HG02938 (cell line): ENCODE results near the gene NSUN4.

Source experiments
- ATAC-seq: cut with Tn5 transposase; IDR thresholded peaks from one replicate; pipeline ENCODE4 v1.9.1; 2021; ENCODE audit warnings: mild to moderate bottlenecking, moderate library complexity; ENCODE audit not compliant: unreplicated experiment

Gene NSUN4

DNA sequence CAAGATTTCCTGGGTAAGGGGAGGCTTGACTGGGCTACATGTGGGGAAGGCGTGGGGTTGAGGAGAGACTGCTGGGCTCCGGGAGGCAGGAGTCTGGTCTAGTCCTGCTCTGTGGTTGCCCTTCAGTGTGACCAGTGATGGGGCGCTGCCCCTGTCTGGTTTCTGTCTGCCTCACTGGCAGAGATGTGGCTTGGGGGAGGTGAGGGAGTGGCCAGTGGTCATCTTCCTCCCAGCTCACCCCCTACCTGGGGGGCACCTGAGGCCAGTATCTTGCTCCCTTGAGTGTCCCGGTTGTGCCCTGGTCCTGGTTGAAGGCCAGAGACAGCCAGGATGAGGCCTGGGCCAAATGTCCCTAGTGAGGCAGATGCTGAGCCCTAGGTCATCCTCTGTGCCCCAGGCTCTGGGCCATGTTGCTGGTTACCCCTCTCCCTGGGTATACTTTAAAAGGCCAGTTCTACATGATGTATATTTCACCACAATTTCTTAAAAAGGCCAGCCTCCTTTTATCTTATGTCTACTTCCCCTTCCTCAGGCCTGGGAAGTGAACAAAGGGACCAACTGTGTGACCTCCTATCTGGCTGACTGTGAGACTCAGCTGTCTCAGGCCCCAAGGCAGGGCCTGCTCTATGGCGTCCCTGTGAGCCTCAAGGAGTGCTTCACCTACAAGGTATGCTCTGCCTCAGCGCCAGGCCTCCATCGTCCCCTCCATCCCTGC lies 64.0 kb downstream of the NSUN4 start:
- ATAC-seq = no peak

DNA sequence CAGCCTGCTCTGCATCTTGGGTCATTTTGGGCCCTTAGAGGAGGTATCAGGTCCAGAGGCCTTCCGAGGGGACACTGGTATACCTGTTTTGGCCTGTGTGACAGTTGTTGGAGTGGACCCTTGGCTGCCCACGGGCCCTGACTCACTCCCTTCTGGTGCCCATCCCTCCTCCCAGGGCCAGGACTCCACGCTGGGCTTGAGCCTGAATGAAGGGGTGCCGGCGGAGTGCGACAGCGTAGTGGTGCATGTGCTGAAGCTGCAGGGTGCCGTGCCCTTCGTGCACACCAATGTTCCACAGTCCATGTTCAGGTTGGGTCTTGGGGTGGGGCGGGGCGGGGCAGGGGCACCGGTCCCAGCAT lies 64.6 kb downstream of the NSUN4 start:
- no peak for ATAC-seq

DNA sequence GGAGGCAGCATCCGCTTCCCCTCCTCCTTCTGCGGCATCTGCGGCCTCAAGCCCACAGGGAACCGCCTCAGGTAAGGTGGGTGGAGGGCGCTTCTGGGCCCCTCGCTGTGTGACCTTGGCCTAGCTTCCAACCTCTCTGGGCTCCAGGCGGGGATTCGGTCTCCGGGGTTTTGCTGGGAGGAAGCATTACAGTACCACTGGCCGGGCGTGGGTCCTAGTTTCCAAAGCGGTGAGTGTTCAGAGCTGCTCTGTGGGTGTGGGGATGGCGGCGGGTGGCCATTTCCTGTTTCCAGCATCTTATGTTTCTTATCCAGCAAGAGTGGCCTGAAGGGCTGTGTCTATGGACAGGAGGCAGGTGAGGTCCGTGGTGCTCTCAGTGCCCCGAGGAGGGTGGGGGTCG lies 65.1 kb downstream of the NSUN4 start:
- no peak for ATAC-seq

DNA sequence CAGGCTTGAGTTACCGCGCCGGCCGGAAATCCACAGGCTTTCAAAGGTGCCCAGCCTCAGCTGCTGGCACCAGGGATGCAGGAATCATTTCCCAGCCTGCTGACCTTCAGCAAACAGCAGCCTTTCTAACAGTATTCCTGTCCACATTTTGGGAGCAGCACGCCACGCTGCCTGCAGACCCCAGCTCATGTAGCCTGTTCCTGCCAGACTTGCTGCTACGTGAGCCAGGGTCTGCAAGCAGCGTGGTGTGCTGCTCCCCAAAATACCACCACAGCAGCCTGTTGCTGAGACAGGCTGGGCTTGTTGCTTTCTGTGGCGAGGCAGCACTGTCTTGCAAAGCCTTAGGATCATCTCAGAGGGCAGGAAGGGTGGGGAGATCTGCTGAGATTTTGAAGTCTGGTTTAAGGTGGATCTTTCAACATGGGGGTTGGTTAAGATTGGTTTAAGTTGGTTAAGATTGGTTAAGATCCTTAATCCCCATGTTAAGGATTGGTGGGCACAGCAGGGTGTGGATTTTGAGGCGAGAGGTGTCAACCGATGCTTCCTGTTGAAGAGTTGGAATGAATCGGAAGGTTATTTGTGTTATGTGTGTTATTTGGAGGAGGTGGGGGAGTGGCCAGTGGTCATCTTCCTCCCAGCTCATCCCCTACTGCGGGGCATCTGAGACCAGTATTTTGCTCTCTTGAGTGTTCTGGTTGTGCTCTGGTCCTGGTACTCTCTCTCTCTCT lies 66.4 kb downstream of the NSUN4 start:
- ATAC-seq = no peak

DNA sequence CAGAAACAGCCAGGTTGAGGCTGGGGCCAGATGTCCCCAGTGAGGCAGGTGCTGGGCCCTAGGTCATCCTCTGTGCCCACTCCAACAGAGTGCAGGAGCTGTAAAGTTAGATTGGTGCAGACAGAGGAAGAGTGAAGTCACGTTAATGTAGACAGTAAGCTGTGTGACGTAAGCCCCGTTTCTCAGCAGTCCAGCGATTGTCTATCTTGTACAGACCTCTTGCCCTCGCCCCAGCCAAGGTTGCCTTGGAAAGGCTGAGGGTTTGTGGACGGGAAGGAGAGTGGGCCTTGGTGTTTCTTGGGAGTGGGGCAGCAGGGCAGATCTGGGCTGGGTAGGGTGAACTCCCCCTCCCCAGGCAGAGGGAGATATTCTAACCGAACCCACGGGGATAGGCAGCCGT lies 67.0 kb downstream of the NSUN4 start:
- ATAC-seq = no peak

DNA sequence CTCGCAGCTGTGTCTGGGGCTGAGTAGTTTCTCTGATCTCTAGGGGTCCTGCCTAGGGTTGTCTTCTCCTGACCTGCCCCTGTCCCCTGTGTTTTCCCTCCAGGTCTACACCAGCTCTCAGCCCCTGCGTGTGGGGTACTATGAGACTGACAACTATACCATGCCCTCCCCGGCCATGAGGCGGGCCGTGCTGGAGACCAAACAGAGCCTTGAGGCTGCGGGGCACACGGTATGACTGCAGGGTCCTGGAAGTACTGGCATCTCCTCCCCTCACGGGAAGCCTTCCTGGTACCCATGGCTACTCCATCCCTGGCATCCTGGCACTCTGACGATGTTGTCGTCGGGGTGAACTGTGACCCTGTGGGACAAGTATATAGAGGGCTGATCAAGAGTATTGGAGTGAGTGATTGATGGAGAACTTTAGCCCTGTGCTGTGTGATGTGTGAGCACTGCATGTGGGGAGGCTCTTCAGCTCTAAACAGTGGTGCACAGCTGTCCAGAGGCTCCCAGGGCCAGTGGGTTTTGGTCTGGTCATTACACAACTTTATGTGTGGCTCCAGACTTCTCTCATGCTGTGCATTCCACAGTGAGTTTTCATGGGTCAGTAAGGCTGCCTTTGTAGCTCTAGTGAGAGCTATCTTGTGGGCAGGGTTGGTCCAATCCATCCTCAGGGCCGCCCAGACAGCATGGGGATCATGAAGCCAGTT lies 67.9 kb downstream of the NSUN4 start:
- no peak for ATAC-seq

DNA sequence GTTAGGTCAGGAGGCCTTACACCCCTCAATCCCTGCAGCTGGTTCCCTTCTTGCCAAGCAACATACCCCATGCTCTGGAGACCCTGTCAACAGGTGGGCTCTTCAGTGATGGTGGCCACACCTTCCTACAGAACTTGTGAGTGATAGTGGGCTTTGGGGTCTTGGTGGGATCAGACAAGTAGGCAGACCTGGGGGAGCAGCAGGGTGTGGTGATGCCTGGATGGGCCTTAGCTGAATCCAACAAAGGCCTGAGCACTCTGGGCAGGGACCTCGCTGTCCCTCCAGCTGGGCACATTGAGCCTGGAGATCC lies 68.4 kb downstream of the NSUN4 start:
- no peak for ATAC-seq

DNA sequence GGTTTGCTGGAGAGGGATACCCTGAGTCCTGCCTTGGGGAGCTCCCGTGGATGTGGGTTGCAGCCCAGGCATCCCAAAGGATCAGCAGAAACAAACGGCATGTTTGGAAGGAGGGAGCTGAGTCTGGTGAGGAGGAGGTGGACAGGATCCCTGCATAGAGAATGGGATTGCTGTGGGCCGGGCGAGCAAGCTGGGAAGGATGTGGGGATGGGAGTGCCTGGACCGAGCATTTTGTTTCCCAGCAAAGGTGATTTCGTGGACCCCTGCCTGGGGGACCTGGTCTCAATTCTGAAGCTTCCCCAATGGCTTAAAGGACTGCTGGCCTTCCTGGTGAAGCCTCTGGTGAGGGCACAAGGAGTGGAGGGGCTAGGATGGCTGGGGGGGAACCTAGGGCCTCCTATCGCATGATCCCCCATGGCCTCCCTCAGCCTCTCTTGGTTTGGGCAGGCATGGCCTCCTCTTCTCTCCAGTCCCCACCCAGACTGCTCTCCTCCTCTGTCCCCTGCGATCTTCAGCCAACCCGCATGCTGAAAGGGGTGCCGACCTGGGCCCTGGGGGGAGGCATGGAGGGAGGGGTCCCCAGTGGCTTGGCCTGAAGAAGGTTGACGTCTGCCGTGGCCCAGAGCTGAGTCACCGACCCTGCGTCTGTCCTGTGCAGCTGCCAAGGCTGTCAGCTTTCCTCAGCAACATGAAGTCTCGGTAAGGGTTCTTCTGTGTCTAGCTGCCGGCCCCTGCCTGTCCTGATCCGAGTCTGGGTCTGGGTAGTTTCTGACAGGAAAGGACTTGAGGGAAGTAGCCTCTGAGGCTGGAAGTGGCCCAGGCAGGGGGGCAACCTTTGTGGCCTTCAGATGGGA lies 69.8 kb downstream of the NSUN4 start:
- ATAC-seq = no peak

DNA sequence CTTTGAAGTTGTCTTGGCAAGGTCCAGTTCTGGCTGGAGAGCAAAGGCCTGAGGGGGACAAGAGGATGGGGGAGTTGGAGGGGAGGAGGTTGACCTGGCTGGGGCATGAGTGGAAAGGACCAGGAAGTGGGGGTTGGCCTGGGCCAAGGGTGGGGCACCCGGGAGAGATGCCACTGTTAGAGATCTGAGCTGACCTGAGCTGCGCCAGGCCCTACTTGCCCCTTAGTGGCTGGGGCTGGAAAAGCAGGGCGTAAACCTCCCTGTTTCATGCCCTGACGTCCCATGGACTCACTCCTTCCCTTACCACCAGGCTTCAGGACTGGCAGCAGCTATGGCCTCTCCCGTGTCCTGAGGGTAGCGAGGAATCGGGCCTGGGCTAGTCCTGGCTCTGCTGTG lies 70.4 kb downstream of the NSUN4 start:
- no peak for ATAC-seq
